GM21529 (cell line): ENCODE results near the gene LMTK2.

Experiments
- ATAC-seq: cut with Tn5 transposase; IDR thresholded peaks from one replicate; pipeline ENCODE4 v1.9.1; 2021; ENCODE audit not compliant: unreplicated experiment

LMTK2 gene

GRCh38 chr7:98200364-98200763, 93.7 kb downstream of the LMTK2 start:
- ATAC-seq, result peak; percentile 39

- peak; percentile 89 for ATAC-seq
Measured at GRCh38 chr7:98202367-98203195, 95.9 kb downstream of the LMTK2 start.

GRCh38 chr7:98203261-98203963, 96.8 kb downstream of the LMTK2 start:
- ATAC-seq, result no peak

- ATAC-seq, result no peak
Measured at GRCh38 chr7:98203964-98204605, 97.4 kb downstream of the LMTK2 start.

GRCh38 chr7:98204670-98205069, 98.0 kb downstream of the LMTK2 start:
- ATAC-seq, result no peak

GRCh38 chr7:98205162-98205845, 98.6 kb downstream of the LMTK2 start:
- no peak for ATAC-seq

- no peak for ATAC-seq
Measured at GRCh38 chr7:98206451-98207330, 100.0 kb downstream of the LMTK2 start.

- ATAC-seq, result no peak
Measured at GRCh38 chr7:98209166-98209920, 102.7 kb downstream of the LMTK2 start.

- ATAC-seq, result no peak
Measured at GRCh38 chr7:98210513-98211220, 104.0 kb downstream of the LMTK2 start.

GRCh38 chr7:98211221-98211675, 104.6 kb downstream of the LMTK2 start, which contains the start of gene BHLHA15:
Gene BHLHA15 (plus strand): TSS chr7:98211439. CDS start chr7:98212310, 871 bp downstream.
- ATAC-seq, result peak; percentile 47

GRCh38 chr7:98211676-98212531, 105.2 kb downstream of the LMTK2 start:
- ATAC-seq, result no peak

GRCh38 chr7:98212532-98213041, 105.9 kb downstream of the LMTK2 start:
- ATAC-seq, result no peak

GRCh38 chr7:98213296-98213887, 106.7 kb downstream of the LMTK2 start:
- no peak for ATAC-seq

GRCh38 chr7:98213888-98214810, 107.5 kb downstream of the LMTK2 start:
- no peak for ATAC-seq

- no peak for ATAC-seq
Measured at GRCh38 chr7:98214811-98215321, 108.2 kb downstream of the LMTK2 start.
